ENCODE measurements around the gene MRE11. TPM values are rescaled to one million over a fixed set of nuclear protein-coding genes. Genes with fewer than 3 reads are reported as not detected.

The MRE11 gene
- total RNA-seq, 1 donor from 2014 or later = 14.1 TPM

DNA sequence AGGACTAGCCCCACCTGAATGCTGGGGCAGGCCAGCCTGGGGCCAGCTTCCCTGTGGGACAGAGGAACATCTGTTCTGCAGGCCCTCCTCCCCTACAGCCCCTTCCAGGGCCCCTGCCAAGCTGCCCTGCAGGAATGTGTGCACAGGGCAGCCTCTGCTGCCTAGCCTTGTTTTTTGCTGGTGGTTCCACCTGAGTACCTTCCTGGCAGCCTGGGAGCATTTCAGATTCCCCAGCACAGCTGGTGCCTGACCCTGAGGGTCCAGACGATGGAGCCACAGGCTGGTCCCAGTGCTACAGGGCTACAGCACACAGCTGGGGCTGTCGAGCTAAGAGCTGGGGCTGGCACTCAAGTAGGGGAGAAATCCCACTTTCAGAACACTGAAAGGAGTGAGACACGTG is 70.1 kb downstream of the MRE11 start:
- Mint-ChIP-seq H3K4me1 (ENCODE audit: low read depth, unreplicated experiment) (no peaks in the 10 kb centered on the region), H3K27me3 (ENCODE audit: low read depth, unreplicated experiment) (no peaks in the 10 kb centered on the region), H3K27ac (ENCODE audit: unreplicated experiment) (no peak overlapping the region), H3K9me3 (ENCODE audit: unreplicated experiment) (peaks cover 4% of the 10 kb centered on the region), H3K36me3 (ENCODE audit: low read depth, unreplicated experiment) (peaks cover 27% of the 10 kb centered on the region), H3K4me3 (ENCODE audit: unreplicated experiment) (no peak overlapping the region)
- H3K36me3 ChIP-seq (ENCODE audit: insufficient read depth, low read length) = no peaks in the 10 kb centered on the region
- no peak overlapping the region for H3K4me3 ChIP-seq (ENCODE audit: insufficient read depth, low read depth, low read length)
- H3K79me2 ChIP-seq (ENCODE audit: insufficient read depth, low read length) = no peaks in the 10 kb centered on the region
- TF ChIP-seq, protein P1, sequence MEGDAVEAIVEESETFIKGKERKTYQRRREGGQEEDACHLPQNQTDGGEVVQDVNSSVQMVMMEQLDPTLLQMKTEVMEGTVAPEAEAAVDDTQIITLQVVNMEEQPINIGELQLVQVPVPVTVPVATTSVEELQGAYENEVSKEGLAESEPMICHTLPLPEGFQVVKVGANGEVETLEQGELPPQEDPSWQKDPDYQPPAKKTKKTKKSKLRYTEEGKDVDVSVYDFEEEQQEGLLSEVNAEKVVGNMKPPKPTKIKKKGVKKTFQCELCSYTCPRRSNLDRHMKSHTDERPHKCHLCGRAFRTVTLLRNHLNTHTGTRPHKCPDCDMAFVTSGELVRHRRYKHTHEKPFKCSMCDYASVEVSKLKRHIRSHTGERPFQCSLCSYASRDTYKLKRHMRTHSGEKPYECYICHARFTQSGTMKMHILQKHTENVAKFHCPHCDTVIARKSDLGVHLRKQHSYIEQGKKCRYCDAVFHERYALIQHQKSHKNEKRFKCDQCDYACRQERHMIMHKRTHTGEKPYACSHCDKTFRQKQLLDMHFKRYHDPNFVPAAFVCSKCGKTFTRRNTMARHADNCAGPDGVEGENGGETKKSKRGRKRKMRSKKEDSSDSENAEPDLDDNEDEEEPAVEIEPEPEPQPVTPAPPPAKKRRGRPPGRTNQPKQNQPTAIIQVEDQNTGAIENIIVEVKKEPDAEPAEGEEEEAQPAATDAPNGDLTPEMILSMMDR (IDR thresholded peaks at IDR 0.05; ENCODE audit: insufficient read depth, low read depth, low read length) = no peak
- TF ChIP-seq EZH2 (IDR thresholded peaks at IDR 0.05; ENCODE audit: insufficient read depth, low read length) = no peak
- H3K4me2 ChIP-seq (ENCODE audit: low read length) = no peak overlapping the region
- no peaks in the 10 kb centered on the region for H3K9me3 ChIP-seq (ENCODE audit: insufficient read depth, low read depth, low read length)
- no peaks in the 10 kb centered on the region for H4K20me1 ChIP-seq (ENCODE audit: insufficient read depth, low read length)
- FAIRE-seq (no peak), DNase-seq (ENCODE audit: low read depth) (no peak)
- H3K27ac ChIP-seq (ENCODE audit: low read depth, low read length) = no peak overlapping the region
- no peak overlapping the region for H2AFZ ChIP-seq (ENCODE audit: low read depth, low read length)
- no peak overlapping the region for H3K9ac ChIP-seq (ENCODE audit: low read length)
- H3K4me1 ChIP-seq (ENCODE audit: insufficient read depth, low read length) = no peaks in the 10 kb centered on the region
- no peaks in the 10 kb centered on the region for H3K27me3 ChIP-seq (ENCODE audit: insufficient read depth, low read length)

- Mint-ChIP-seq H3K4me3 (ENCODE audit: unreplicated experiment) (no peak overlapping the region), H3K9me3 (ENCODE audit: unreplicated experiment) (no peaks in the 10 kb centered on the region), H3K4me1 (ENCODE audit: low read depth, unreplicated experiment) (no peaks in the 10 kb centered on the region), H3K27ac (ENCODE audit: unreplicated experiment) (no peak overlapping the region), H3K36me3 (ENCODE audit: low read depth, unreplicated experiment) (peaks cover 6% of the 10 kb centered on the region), H3K27me3 (ENCODE audit: low read depth, unreplicated experiment) (no peaks in the 10 kb centered on the region)
- no peak for DNase-seq (ENCODE audit: low read depth)
- Histone ChIP-seq H3K4me1 (ENCODE audit: insufficient read depth, low read length) (no peaks in the 10 kb centered on the region), H3K4me3 (ENCODE audit: insufficient read depth, low read depth, low read length) (no peak overlapping the region), H3K27ac (ENCODE audit: low read depth, low read length) (no peak overlapping the region), H3K9me3 (ENCODE audit: insufficient read depth, low read depth, low read length) (no peaks in the 10 kb centered on the region), H3K36me3 (ENCODE audit: insufficient read depth, low read length) (no peaks in the 10 kb centered on the region), H2AFZ (ENCODE audit: low read depth, low read length) (no peak overlapping the region), H4K20me1 (ENCODE audit: insufficient read depth, low read length) (no peaks in the 10 kb centered on the region), H3K4me2 (ENCODE audit: low read length) (no peak overlapping the region), H3K27me3 (ENCODE audit: insufficient read depth, low read length) (no peaks in the 10 kb centered on the region), H3K79me2 (ENCODE audit: insufficient read depth, low read length) (no peaks in the 10 kb centered on the region), H3K9ac (ENCODE audit: low read length) (no peak overlapping the region)
- TF ChIP-seq, protein P1 (IDR thresholded peaks at IDR 0.05; ENCODE audit: insufficient read depth, low read depth, low read length) = no peak
- TF ChIP-seq EZH2 (IDR thresholded peaks at IDR 0.05; ENCODE audit: insufficient read depth, low read length) = no peak
- FAIRE-seq = no peak
Observed at GRCh38 chr11:94418123-94418765, 75.4 kb downstream of the MRE11 start.

DNA sequence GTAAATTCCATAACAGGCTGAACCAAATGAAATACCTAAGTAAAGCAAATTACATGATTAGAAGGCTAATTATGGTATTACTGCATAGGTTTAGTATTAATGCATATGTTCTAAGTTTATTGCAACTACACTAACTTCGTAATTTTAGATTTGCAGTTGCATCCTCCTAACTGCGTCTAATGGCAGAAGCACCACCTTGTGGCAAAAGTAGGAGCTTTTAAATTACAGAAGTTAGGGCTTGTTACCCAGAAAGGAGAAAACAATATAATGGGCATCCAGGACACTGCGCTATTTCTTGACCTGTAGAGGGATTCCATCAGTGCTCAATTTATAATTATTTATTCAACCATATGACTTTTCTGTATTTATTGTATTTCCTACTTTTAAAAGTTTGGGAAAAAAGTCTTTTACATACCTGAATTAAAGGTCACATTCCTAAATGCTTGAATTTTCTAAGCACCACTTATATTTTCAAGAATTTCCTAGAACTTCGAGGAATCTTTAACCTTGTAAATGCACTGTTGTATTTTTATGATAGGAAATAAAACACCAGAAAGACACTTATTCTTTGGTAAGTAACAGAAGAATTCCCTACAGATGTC is 76.2 kb downstream of the MRE11 start:
- DNase-seq (ENCODE audit: low read depth) (peak; percentile 25), FAIRE-seq (peak; percentile 13)
- no peak for TF ChIP-seq EZH2 (IDR thresholded peaks at IDR 0.05; ENCODE audit: insufficient read depth, low read length)
- TF ChIP-seq, protein P1 (IDR thresholded peaks at IDR 0.05; ENCODE audit: insufficient read depth, low read depth, low read length) = peak; percentile 49
- Histone ChIP-seq H3K9me3 (ENCODE audit: insufficient read depth, low read depth, low read length) (no peaks in the 10 kb centered on the region), H3K27ac (ENCODE audit: low read depth, low read length) (no peak overlapping the region), H3K36me3 (ENCODE audit: insufficient read depth, low read length) (no peaks in the 10 kb centered on the region), H2AFZ (ENCODE audit: low read depth, low read length) (no peak overlapping the region), H3K9ac (ENCODE audit: low read length) (no peak overlapping the region), H3K79me2 (ENCODE audit: insufficient read depth, low read length) (no peaks in the 10 kb centered on the region), H3K4me2 (ENCODE audit: low read length) (no peak overlapping the region), H4K20me1 (ENCODE audit: insufficient read depth, low read length) (no peaks in the 10 kb centered on the region), H3K4me1 (ENCODE audit: insufficient read depth, low read length) (no peaks in the 10 kb centered on the region), H3K27me3 (ENCODE audit: insufficient read depth, low read length) (no peaks in the 10 kb centered on the region), H3K4me3 (ENCODE audit: insufficient read depth, low read depth, low read length) (no peak overlapping the region)
- peaks cover 2% of the 10 kb centered on the region for H3K36me3 Mint-ChIP-seq (ENCODE audit: low read depth, unreplicated experiment)
- no peak overlapping the region for H3K4me3 Mint-ChIP-seq (ENCODE audit: unreplicated experiment)
- no peak overlapping the region for H3K27ac Mint-ChIP-seq (ENCODE audit: unreplicated experiment)
- no peaks in the 10 kb centered on the region for H3K27me3 Mint-ChIP-seq (ENCODE audit: low read depth, unreplicated experiment)
- H3K4me1 Mint-ChIP-seq (ENCODE audit: low read depth, unreplicated experiment) = no peaks in the 10 kb centered on the region
- no peaks in the 10 kb centered on the region for H3K9me3 Mint-ChIP-seq (ENCODE audit: unreplicated experiment)
